SIG-M5 treated with dmso at 0.1 percent for 504 hours (cell line): Measurements from ENCODE around the gene ITGB5.

Experiments used
- DNase-seq: peaks from one replicate; lab custom pipeline; 2025; ENCODE audit not compliant: unreplicated experiment; lab: John Stamatoyannopoulos, UW

ITGB5 gene

DNA sequence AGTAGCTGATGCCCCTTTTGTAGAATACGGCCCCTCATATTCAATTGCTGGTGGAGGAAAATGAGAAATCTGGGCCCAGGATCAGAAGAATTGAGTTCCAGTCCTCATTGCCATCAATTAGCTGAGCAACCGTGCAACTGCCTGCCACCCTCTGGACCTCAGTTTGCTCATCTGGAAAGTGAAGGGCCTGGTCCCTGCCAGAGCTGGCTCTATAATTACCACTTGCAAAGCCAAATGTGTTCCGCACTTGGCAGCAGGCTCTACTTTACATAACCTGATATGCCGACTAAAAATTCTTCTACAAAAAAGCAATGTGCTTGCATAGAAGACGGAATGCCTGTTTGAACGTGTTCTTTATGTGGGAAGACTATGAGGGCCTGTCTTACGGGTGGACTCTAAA lies 8.6 kb upstream of the ITGB5 start:
- DNase-seq = no peak

DNA sequence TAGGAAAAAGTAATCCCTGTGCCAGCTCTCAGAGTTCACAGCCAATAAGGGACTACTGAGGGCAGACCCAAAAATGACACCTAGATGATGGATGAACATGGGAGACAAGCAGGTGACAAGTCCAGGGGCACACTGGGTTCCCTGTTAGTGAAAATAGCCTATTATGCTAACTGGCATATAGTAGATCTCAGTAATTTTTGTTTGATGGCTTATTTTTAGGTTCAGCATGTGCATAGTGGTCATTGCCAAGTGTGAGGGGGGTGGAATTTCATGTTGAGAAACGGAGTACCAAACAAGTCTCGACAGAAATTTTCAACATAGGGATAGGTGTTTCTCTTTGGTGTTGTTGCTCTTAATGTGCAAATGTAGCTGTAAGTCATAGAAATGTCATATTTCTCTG lies 6.4 kb upstream of the ITGB5 start:
- no peak for DNase-seq

DNA sequence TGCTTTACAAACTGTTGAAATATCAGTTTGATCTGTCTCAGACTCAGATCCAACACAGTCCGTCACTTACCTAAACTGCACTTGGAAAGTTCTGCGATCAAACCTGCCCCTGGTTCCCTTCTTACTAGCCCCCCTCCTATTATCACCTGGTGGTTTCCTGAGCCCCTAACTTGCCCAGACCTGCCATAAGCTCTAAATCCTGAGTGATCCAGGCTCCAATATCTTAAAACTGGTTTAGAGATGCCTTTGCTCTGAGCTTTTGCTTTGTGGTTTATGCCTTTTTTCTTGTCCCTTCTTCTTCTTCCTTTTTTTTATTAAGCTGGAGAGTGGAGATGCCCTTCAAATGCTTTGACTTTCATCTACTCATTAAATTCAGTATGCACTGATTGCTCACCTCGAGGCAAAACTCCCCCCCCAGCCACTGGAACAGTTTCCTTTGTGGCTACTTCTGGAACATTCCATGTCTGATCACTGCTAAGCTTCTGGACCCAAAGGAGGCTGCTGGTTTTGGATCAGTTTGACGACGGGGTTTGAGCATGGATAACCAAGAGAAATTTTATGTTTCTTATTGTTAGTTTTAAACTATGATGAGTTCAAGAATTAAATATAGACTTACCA lies 3.5 kb upstream of the ITGB5 start:
- no peak for DNase-seq

DNA sequence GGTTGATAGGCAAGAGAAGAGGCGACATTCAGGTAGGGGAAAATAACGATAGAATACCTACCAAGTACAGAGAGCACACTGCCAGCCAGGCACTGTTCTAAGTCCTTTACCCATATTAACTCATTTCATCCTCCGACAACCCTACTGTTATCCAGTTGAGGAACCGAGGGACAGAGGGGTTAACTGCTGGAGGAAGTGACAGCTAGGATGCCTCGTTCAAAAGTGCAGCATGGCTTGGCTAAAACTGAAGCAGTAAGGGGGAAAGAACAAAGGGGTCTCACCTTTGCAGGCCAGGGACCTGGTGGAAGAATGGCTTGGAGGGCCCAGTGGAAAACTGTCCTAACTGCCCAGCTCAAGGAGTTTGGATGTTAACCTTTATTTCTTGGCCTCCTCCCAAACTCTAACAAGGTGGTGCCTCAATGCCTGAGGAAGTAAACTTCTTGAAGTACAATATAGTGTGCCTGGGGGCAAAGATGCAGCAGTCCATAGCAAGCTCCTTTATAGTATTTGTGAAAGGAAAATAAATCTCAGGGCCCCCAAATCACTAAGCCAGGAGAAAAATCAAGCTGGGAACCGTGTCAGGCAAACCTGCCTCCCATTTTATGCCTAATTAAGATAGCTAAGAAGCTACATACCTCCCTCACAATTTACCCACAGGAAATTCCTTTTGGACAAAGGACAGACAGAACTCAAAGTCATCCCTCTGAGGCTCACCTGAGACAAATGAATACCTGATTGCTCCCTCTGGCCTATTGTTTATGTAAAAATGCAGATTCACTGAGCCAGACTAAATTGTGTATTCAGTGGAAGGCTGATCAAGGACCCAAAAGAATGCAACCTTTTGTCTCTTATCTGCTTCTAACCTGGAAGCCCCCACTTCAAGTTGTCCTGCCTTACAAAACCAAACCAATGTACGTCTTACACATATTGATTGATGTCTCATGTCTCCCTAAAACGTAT lies 1.6 kb upstream of the ITGB5 start:
- no peak for DNase-seq

DNA sequence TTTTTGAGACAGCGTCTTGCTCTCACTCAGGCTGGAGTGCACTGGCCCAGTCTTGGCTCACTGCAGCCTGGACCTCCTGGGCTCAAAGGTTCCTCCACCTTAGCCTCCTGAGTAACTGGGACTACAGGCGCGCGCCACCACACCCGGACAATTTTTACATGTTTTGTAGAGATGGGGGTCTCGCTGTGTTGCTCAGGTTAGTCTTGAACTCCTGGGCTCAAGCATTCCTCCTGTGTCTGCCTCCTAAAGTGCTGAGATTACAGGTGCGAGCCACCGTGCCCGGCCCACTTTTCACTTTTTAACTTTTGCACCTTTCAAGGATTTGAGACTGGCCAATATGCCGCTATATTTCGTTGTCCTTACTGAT lies 750 bp upstream of the ITGB5 start:
- no peak for DNase-seq

DNA sequence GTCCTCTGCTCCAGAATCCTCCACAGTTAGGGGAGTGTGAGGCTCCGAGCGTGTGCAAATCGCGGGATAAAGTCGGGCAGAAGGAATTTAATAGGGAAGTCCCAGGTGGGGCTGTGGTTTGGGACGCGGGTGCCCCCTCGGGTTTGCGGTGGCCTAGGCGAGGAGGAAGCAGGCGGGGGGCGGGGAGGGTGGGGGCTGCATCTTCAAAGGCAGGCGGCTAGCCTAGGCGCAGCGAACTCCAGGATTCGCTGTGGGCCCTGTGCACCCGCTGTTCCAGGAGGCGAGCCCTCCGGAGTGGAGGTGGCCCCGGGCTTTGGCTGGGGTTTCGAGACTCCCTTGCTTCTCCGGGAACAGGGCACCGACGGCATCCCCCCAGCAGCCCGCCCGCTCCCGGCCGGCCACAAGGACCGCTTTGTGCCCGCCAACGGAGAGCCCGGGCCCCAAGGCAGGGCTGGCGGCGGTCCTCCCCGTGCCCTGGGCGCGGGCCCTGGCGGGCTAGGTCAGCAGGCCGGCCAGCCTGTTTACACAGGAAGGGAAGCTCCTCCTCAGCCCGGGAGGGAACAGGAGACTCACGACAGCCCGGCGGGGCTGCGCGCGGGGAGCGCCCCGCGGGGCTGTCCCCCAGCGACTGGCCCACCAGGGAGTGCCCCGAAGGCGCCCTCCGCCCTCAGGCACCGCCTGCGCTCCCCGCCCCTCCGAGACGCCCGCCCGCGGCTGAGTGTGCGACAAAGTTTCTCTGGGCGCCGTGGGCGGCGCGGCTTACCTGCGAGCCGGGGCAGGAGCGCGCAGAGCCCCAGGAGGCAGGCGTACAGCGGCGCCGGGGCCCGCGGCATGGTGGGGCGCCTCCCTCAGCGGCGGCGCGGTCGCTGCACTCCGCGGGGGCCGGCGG lies 753 bp downstream of the ITGB5 start:
- peak; percentile 27 for DNase-seq

DNA sequence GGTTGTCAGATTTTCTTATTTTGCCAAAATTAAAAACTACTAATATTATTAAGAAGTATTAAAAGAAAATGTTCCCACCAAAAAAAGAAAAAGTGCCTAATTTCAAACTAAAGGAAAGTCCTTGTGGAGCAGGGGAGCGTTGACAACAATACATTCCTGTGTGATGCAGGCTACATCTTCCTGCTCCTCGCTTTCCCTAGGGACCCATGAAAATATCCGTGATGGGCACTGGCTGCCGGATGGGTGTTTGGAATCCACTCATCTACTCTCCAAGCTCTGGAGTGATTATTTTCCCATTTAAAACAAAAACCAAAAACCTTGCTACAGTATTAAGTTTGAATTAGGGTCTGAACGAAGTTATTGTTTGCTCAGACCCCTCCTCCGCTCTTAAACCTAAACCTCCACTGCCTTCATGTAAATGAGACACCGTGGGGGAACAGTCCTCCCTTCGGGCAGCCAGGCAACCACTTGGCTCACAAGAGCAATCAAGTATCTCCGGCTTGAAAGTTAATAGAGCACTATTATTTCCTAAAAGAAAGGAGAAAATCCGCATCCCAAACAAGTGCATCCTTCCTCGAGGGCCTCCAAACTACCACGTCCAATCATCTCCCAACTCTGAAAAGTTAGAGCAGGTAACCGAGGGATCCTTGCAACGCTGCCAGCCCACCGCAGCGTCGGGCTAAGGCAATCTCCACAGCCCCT lies 1.5 kb downstream of the ITGB5 start:
- no peak for DNase-seq

DNA sequence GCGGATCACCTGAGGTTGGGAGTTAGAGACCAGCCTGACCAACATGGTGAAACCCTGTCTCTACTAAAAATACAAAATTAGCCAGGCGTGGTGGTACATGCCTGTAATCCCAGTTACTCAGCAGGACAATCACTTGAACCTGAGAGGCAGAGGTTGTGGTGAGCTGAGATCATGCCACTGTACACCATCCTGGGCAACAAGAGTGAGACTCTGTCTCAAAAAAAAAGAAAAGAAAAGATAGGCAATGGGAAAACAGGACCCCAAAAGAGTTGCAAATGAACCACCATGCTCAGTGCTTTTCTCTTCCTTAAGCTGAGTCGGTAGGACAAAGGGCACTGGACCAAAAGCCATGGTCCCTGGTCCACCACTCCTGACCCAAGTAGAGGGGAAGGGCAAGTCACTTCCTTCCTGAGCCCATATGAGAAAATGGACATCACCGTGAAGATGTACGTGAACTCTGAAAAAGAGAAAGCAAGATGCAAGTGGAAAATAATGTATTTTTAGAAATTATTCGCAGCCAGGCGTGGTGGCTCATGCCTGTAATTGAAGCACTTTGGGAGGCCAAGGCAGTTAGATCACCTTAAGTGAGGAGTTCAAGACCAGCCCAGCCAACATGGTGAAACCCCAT lies 2.6 kb downstream of the ITGB5 start:
- no peak for DNase-seq

DNA sequence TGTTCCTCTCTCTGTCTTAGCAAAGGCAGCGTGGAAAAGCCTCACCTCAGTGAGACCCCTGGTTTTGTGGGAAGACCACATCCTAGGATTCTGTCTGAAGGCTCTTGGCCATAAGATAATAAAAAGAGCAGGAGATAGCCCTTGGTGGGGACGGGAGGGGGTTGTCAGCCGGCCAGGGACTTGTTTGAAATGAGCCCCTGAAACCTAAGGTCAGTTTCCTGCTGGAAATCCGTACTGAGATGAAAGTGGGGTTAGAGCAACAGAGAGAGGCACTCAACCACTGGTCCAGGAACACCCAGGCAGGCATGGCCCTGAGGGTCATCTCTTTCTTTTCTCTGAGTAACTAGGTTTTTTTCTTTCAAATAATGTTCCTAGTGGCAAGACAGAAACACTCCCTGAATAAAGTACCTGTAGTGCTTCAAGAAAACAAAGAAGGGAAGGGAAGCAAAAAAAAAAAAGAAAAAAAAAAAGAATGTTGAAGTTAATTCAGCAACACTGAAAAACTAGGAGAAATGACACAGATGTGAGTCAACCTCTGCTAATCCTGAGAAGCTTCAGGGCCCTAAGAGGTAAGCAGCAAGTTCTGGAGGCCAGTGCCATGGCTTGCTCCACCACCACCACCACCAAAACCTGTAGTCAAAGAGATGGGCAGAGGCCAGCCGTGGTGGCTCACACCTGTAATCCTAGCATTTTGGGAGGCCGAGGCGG lies 3.2 kb downstream of the ITGB5 start:
- DNase-seq = no peak

DNA sequence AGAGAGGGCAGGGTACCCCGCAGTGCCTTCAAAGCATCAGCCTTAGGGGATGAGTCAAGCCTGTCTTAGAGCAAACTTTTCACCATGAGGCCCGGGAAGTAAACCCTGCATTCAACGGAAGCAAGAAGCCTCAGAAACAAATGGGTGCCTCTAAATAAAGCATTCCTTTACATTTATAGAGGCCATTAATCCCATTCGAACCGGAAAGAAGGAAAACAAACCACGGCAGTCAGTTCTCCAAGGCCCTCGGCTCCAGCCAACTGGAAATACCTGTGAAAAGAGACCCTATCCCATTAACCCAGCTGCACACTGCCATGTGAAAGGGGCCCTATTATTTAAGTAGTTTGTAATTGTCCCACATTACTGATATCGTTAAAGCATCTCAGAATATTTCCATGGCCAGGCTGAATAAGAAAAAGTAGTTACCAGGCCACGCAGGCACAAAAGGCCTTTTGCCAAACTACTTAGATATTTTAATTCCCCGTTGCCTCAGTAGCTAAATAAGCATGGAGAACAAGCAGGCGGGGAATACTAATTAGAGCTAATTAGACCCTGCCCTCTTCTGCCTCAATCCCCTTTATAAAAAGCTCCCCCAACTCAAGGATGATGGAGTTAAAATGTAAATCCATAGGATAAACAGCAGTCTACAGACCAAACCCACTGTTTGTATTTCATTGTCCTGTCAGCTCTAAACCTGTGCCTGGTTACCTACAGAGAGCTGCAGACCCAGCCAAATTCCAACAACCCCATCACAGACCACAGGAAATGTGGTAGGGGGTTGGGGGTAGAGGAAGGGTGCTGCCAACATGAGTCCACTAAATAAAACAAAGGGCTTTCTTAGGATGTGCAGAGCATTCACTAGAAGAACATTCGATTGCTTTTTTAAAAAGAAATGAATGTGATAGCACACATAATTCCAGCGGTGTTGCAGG lies 4.1 kb downstream of the ITGB5 start:
- DNase-seq = no peak

DNA sequence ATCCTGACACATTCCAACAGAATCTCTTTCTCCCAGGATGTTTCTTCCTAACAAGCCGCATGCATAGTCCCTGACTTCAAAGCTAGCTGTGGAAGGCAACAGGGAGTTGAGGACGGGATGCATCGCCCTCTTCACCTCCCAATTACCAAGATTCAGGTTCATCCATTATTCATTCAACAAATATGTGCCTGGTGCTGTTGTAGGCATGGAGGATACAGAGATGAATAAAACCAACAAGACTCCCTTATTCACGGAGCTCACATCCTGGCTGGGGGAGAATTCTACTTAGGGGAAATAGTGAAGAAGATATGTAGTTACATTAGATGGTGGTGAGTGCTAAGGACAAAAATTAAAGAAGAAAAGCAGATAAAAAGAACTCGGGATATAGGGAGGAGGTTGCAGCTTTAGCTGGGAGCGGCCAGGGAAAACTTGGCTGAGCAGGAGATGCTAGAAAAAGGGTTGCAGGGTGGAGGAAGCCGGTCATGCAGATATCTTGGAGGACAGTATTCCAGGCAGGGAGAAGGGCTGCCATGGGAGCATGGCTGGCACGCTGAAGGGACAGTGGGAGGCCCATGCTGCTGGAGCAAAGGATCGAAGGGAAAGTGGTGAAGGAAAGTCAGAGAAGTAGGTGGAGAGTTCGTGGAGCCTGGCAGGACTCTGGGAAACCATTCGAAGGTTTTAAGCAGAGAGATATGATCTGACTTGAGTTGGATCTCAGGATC lies 5.0 kb downstream of the ITGB5 start:
- DNase-seq = no peak

DNA sequence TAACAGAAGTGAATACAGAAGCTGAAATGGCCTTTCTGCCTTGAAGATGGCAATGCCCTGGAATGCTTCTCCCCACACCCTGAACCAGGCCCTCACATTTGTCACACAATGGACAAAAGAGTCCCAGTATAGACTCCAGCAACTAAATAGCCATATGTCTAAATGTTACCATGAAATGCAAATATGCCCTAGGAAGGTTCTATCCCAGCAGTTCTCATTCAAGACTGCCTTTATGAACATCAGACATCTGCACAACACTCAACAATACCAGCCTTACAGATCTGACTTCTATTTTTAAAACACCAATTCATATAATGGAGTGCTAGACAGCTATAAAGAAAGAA lies 7.9 kb downstream of the ITGB5 start:
- DNase-seq = no peak

DNA sequence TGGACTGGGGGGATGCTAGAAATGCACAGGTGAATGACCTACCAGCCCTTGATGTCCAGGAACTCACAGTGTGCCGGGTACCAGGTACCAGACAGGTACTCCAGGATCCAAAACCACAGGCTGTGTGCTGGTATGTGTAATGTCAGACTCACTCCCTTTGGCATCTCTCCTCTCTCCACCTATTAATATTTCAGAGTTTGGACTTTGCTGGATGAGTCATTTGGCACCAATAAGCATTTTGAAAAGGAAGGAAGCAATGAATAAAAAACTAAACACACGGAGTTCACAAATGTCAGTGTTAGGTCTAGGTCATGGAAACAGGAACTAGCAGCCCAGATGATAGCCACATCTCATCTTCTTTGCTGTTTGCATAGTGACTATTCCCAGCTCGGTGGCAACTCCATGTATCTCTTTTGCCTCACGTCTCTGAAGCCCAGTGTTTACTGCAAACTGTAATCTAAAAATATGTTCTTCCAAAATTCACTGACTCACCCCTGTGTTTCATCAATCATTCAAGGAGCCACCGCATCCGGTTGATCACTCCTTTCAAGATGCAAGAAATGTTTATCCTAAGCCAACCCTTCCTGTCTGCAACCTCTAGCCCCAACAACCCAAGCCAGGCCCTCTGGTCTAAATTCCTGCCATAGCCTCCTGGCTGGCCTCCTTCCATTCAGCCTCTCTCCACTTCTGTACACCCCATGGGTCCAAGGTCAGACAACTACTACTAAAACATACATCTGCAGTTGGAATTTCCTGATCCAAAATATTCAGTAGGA lies 8.4 kb downstream of the ITGB5 start:
- DNase-seq = peak; percentile 86

DNA sequence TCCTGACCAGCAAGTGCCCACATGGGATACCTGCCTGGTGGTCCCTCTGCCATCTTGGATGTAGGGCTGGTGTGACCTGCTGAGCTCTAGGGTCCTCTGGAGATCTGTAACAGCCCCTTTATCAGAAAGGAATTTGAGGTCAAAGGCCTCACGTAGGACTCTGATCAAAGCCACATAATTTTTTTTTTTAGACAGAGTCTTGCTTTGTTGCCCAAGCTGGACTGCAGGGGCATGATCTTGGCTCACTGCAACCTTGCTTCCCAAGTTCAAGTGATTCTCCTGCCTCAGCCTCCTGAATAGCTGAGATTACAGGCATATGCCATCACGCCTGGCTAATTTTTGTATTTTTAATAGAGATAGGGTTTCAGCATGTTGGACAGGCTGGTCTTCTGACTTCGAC lies 9.5 kb downstream of the ITGB5 start:
- DNase-seq = no peak

DNA sequence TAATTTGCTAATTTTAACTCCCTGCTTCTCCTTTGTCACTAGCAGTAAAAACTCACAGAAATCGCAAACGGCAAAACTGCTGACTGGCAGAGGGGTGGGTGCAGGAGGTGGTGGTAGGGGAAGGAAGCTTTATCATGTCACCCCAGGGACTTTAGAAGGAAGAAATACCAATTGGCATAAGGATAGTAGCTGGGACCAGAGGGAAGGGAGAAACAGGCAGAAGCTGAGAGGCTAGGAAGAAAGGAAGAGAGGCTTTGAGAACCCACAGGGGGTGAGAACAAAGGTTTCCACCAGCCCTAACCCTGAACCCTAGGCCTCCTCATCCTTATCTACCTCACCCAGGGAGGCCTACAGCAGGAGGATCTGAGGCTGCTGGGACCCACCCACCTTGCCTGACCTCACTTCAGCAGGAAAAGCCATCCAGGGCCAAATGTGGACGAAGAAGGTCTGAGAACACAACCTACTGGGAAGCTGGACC lies 10.7 kb downstream of the ITGB5 start:
- DNase-seq = peak; percentile 36

DNA sequence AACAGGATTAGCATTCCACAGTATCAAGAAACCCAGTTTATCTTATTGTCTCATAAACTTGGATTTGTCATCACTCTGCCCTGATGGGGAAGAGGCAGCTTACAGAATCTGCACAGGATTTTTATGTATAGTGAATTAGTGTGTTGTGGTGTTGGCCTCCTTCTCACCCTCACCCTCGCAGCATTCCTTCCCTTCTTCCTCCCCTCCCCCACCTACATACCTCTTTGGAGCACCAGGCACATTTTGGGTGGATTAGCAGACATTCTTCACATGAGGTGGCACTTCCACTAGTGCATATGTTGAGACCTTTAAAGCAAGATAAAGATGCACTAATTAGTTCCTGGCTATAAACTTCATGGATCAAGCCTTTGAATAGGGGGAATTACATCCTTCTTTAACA lies 13.9 kb downstream of the ITGB5 start:
- DNase-seq = no peak

DNA sequence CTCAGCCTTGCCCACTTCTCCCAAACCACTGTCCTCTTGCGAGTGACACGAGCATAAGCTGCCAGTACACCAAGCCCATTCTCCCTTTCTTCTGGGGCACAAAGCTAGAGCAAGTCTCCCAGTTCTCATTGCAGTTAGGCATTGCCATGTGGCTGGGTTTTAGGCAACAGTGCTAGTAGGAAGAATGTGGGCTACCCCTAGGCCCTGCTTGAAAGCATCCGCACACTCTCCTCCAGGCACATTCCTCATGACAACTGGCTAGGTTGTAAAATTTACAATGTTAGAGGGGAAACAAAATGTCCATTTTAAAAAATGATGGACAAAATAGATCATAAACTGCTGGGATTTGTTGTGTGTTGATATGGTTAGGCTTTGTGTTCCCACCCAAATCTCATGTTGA lies 19.7 kb downstream of the ITGB5 start:
- no peak for DNase-seq
